Measurements from ENCODE around the gene OSBP2.

OSBP2 gene

GRCh38 chr22:30825711-30826505, 131.2 kb downstream of the OSBP2 start:
- H3K27ac ChIP-seq: no peak overlapping the region
- no peak for TF ChIP-seq CTCF (conservative IDR thresholded peaks at IDR 0.05)

GRCh38 chr22:30826670-30827355, 132.1 kb downstream of the OSBP2 start:
- H3K27ac ChIP-seq: no peak overlapping the region
- TF ChIP-seq CTCF (conservative IDR thresholded peaks at IDR 0.05): no peak

- TF ChIP-seq CTCF (conservative IDR thresholded peaks at IDR 0.05): no peak
- no peak overlapping the region for H3K27ac ChIP-seq
These were observed 133.0 kb downstream of the OSBP2 start for GRCh38 chr22:30827646-30828045.

GRCh38 chr22:30828187-30829155, 133.8 kb downstream of the OSBP2 start:
- no peak overlapping the region for H3K27ac ChIP-seq
- no peak for TF ChIP-seq CTCF (conservative IDR thresholded peaks at IDR 0.05)

GRCh38 chr22:30829901-30830550, 135.4 kb downstream of the OSBP2 start:
- no peak overlapping the region for H3K27ac ChIP-seq

GRCh38 chr22:30830907-30831306, 136.2 kb downstream of the OSBP2 start:
- no peak overlapping the region for H3K27ac ChIP-seq
- TF ChIP-seq CTCF (conservative IDR thresholded peaks at IDR 0.05): no peak

More at GRCh38 chr22:30829901-30830550, 135.4 kb downstream of the OSBP2 start:
- no peak for TF ChIP-seq CTCF (conservative IDR thresholded peaks at IDR 0.05)

Data from VCaP (cell line).